HG02943 (cell line): Measurements from ENCODE around the gene XYLT2.

Source experiments
- ATAC-seq: cut with Tn5 transposase; IDR thresholded peaks from one replicate; pipeline ENCODE4 v1.9.1; 2021; ENCODE audit warnings: mild to moderate bottlenecking, low read depth, moderate library complexity; ENCODE audit not compliant: unreplicated experiment

Gene XYLT2

GRCh38 chr17:50347117-50347893, 1.4 kb downstream of the XYLT2 start:
- ATAC-seq: no peak

GRCh38 chr17:50347894-50348291, 2.0 kb downstream of the XYLT2 start:
- ATAC-seq: no peak

- no peak for ATAC-seq
Measured at GRCh38 chr17:50348522-50349242, 2.8 kb downstream of the XYLT2 start.

GRCh38 chr17:50349243-50349600, 3.3 kb downstream of the XYLT2 start:
- ATAC-seq: no peak

GRCh38 chr17:50350733-50351132, 4.8 kb downstream of the XYLT2 start:
- no peak for ATAC-seq

GRCh38 chr17:50352072-50352692, 6.3 kb downstream of the XYLT2 start:
- ATAC-seq: no peak

GRCh38 chr17:50352693-50353599, 7.0 kb downstream of the XYLT2 start:
- ATAC-seq: no peak

GRCh38 chr17:50353600-50354195, 7.8 kb downstream of the XYLT2 start:
- ATAC-seq: no peak

GRCh38 chr17:50354198-50354597, 8.3 kb downstream of the XYLT2 start:
- no peak for ATAC-seq

GRCh38 chr17:50354776-50355175, 8.8 kb downstream of the XYLT2 start:
- no peak for ATAC-seq

GRCh38 chr17:50355336-50355700, 9.4 kb downstream of the XYLT2 start:
- no peak for ATAC-seq

GRCh38 chr17:50355701-50356341, 9.9 kb downstream of the XYLT2 start:
- no peak for ATAC-seq

GRCh38 chr17:50356418-50356817, 10.5 kb downstream of the XYLT2 start:
- no peak for ATAC-seq

GRCh38 chr17:50356892-50357510, 11.1 kb downstream of the XYLT2 start:
- ATAC-seq: no peak

GRCh38 chr17:50358177-50358576, 12.3 kb downstream of the XYLT2 start:
- ATAC-seq: no peak

- ATAC-seq: no peak
Measured at GRCh38 chr17:50359005-50359699, 13.2 kb downstream of the XYLT2 start.

- ATAC-seq: no peak
Measured at GRCh38 chr17:50359998-50360461, 14.1 kb downstream of the XYLT2 start.

GRCh38 chr17:50360486-50361115, 14.7 kb downstream of the XYLT2 start:
- no peak for ATAC-seq
